Stimulated activated CD8-positive, alpha-beta memory T cell treated with anti-CD3 and anti-CD28 coated beads, Interleukin-12 subunit alpha, Interleukin-12 subunit beta, amount 100 ng/mL, for 24 hours (primary cell): ENCODE results near the gene RPL21.

Experiments
- DNase-seq: peaks from one replicate; pipeline ENCODE4 v3.0.0-alpha.2; 2020; ENCODE audit errors: extremely low read depth

Gene RPL21

GRCh38 chr13:27258637-27259386 is 7.5 kb downstream of the RPL21 start:
- DNase-seq: no peak

- no peak for DNase-seq
Observed at GRCh38 chr13:27259831-27260230, 8.5 kb downstream of the RPL21 start.

GRCh38 chr13:27261396-27261795 is 10.0 kb downstream of the RPL21 start:
- no peak for DNase-seq

- no peak for DNase-seq
Observed at GRCh38 chr13:27263438-27263837, 12.1 kb downstream of the RPL21 start.

- DNase-seq: no peak
Observed at GRCh38 chr13:27264181-27264580, 12.8 kb downstream of the RPL21 start.

GRCh38 chr13:27264648-27265047 is 13.3 kb downstream of the RPL21 start:
- no peak for DNase-seq

- DNase-seq: no peak
Observed at GRCh38 chr13:27266917-27267316, 15.6 kb downstream of the RPL21 start.

- no peak for DNase-seq
Observed at GRCh38 chr13:27267596-27267995, 16.2 kb downstream of the RPL21 start.

GRCh38 chr13:27269114-27269665 is 17.8 kb downstream of the RPL21 start:
- no peak for DNase-seq

GRCh38 chr13:27270594-27271520 is 19.5 kb downstream of the RPL21 start, which contains the start of gene RASL11A:
RASL11A (plus strand) TSS chr13:27270830; CDS start chr13:27270945, 115 bp downstream.
- peak; percentile 31 for DNase-seq

- no peak for DNase-seq
Observed at GRCh38 chr13:27271570-27272096, 20.3 kb downstream of the RPL21 start.

- DNase-seq: no peak
Observed at GRCh38 chr13:27273658-27274425, 22.5 kb downstream of the RPL21 start.

GRCh38 chr13:27274631-27275030 is 23.3 kb downstream of the RPL21 start:
- no peak for DNase-seq

- no peak for DNase-seq
Observed at GRCh38 chr13:27276188-27276587, 24.8 kb downstream of the RPL21 start.

- DNase-seq: no peak
Observed at GRCh38 chr13:27279506-27279905, 28.1 kb downstream of the RPL21 start.

- no peak for DNase-seq
Observed at GRCh38 chr13:27280009-27280656, 28.8 kb downstream of the RPL21 start.

GRCh38 chr13:27280841-27281240 is 29.5 kb downstream of the RPL21 start:
- no peak for DNase-seq

GRCh38 chr13:27281420-27281819 is 30.1 kb downstream of the RPL21 start:
- no peak for DNase-seq

- no peak for DNase-seq
Observed at GRCh38 chr13:27283906-27284493, 32.6 kb downstream of the RPL21 start.

GRCh38 chr13:27288392-27288791 is 37.0 kb downstream of the RPL21 start:
- no peak for DNase-seq
